Ureter (tissue), 1 donor: ENCODE results near the gene ADGRG7. TPM values are rescaled to one million over a fixed set of nuclear protein-coding genes. Genes with fewer than 3 reads are reported as not detected.

Experiments
- DNase-seq: peaks from one replicate; pipeline ENCODE4 v3.0.0-alpha.2; 2020; ENCODE audit warnings: low spot score
- total RNA-seq: library from RNA; stranded (reverse); gene quantifications from one replicate; pipeline ENCODE4 v1.2.4, GENCODE V29; 2023
- donor health status: DM: yes; HTN: yes; CAD: no.

Gene ADGRG7
- total RNA-seq, 1 donor from 2014 or later = 0.78 TPM

DNA sequence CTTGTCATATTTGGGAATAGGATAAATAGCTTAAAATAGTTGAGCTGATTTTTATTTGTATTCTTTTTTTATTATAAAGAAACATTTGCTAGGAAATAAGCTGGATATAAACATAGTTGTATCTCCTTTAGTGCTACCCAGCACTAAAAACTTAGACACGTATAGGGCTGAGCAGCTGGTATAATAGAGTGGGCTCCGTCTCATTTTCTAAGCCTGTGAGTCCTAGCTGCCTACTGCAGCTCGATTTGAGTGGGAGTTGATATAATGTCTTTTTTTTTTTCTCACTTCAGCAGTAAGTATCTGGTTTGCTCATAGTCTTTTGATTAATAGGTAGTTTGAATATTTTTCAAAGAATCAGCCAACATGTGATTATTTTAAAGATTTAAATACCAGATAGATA, 134.1 kb downstream of the ADGRG7 start:
- DNase-seq = no peak

GRCh38 chr3:100744671-100745070, 135.3 kb downstream of the ADGRG7 start:
- no peak for DNase-seq

Other genes starting within 250 kb of the ADGRG7 start
- gene TOMM70, start 208.5 kb upstream of the ADGRG7 start, total RNA-seq = 57.4 TPM
- gene LNP1, start 208.1 kb upstream of the ADGRG7 start, total RNA-seq = 4.0 TPM
- 9.2 TPM for gene TMEM45A, start 117.0 kb upstream of the ADGRG7 start, total RNA-seq
- 86.9 TPM for gene TFG, start 99.9 kb downstream of the ADGRG7 start, total RNA-seq